ENCODE results near the gene BRAP.
"Not testable (repeated sequence)": the region's sequence is repeated elsewhere in the genome, so short reads cannot be mapped to it uniquely, and the experiment has no call there.

Gene BRAP

GRCh38 chr12:111624540-111624939 is 61.2 kb downstream of the BRAP start:
- H3K4me3 ChIP-seq (ENCODE audit: low read depth, low read length) = no peak overlapping the region
- no peak for DNase-seq (ENCODE audit: low read depth)
- no peak for TF ChIP-seq CTCF (IDR thresholded peaks at IDR 0.05; ENCODE audit: low read depth, low read length, missing control alignments)

GRCh38 chr12:111617841-111618240 is 67.9 kb downstream of the BRAP start:
- not testable (repeated sequence) for DNase-seq (ENCODE audit: low read depth); H3K4me3 ChIP-seq (ENCODE audit: low read depth, low read length)

GRCh38 chr12:111616177-111616623 is 69.6 kb downstream of the BRAP start:
- no peak for TF ChIP-seq CTCF (IDR thresholded peaks at IDR 0.05; ENCODE audit: low read depth, low read length, missing control alignments)
- H3K4me3 ChIP-seq (ENCODE audit: low read depth, low read length) = no peak overlapping the region
- no peak for DNase-seq (ENCODE audit: low read depth)

- DNase-seq (ENCODE audit: low read depth) = no peak
- H3K4me3 ChIP-seq (ENCODE audit: low read depth, low read length) = no peak overlapping the region
- TF ChIP-seq CTCF (IDR thresholded peaks at IDR 0.05; ENCODE audit: low read depth, low read length, missing control alignments) = no peak
Measured at GRCh38 chr12:111607239-111607638, 78.5 kb downstream of the BRAP start.

- DNase-seq (ENCODE audit: low read depth) = no peak
- no peak for TF ChIP-seq CTCF (IDR thresholded peaks at IDR 0.05; ENCODE audit: low read depth, low read length, missing control alignments)
Measured at GRCh38 chr12:111606767-111607230, 79.0 kb downstream of the BRAP start.

GRCh38 chr12:111605911-111606766 is 79.6 kb downstream of the BRAP start:
- no peak overlapping the region for H3K4me3 ChIP-seq (ENCODE audit: low read depth, low read length)
- no peak for DNase-seq (ENCODE audit: low read depth)
- TF ChIP-seq CTCF (IDR thresholded peaks at IDR 0.05; ENCODE audit: low read depth, low read length, missing control alignments) = no peak

More at GRCh38 chr12:111606767-111607230, 79.0 kb downstream of the BRAP start:
- no peak overlapping the region for H3K4me3 ChIP-seq (ENCODE audit: low read depth, low read length)

- H3K4me3 ChIP-seq (ENCODE audit: low read depth, low read length); DNase-seq (ENCODE audit: low read depth): not testable (repeated sequence)
Measured at GRCh38 chr12:111602857-111603256, 82.9 kb downstream of the BRAP start.

- H3K4me3 ChIP-seq (ENCODE audit: low read depth, low read length) = no peak overlapping the region
- no peak for DNase-seq (ENCODE audit: low read depth)
- TF ChIP-seq CTCF (IDR thresholded peaks at IDR 0.05; ENCODE audit: low read depth, low read length, missing control alignments) = no peak
Measured at GRCh38 chr12:111602348-111602747, 83.4 kb downstream of the BRAP start.

- not testable (repeated sequence) for H3K4me3 ChIP-seq (ENCODE audit: low read depth, low read length); DNase-seq (ENCODE audit: low read depth)
Measured at GRCh38 chr12:111600986-111601385, 84.8 kb downstream of the BRAP start.

Measured in GM12864 (cell line).